Ishikawa (cell line): ENCODE data around the gene EPB41L4B.

Source experiments
- CEBPB ChIP-seq: IDR thresholded peaks from 2 replicates; pipeline ENCODE4 v1.6.1; 2012
- NFIC ChIP-seq: IDR thresholded peaks from 2 replicates; pipeline ENCODE4 v1.6.1; 2012
- TAF1 ChIP-seq: IDR thresholded peaks from 2 replicates; pipeline ENCODE4 v1.6.1; 2012; ENCODE audit warnings: low read depth, mild to moderate bottlenecking

GRCh38 chr9:109241207-109241606, 79.7 kb downstream of the EPB41L4B start:
- no peak for TF ChIP-seq TAF1
- TF ChIP-seq CEBPB: no peak
- no peak for TF ChIP-seq NFIC
